ENCODE data around the gene NKD2. TPM values are rescaled to one million over a fixed set of nuclear protein-coding genes. Genes with fewer than 3 reads are reported as not detected.
A peak's percentile ranks its signal among the peaks of the same experiment; 100 is the strongest.

Gene NKD2
- total RNA-seq, 1 donor from 2014 or later: 0.26 TPM

DNA sequence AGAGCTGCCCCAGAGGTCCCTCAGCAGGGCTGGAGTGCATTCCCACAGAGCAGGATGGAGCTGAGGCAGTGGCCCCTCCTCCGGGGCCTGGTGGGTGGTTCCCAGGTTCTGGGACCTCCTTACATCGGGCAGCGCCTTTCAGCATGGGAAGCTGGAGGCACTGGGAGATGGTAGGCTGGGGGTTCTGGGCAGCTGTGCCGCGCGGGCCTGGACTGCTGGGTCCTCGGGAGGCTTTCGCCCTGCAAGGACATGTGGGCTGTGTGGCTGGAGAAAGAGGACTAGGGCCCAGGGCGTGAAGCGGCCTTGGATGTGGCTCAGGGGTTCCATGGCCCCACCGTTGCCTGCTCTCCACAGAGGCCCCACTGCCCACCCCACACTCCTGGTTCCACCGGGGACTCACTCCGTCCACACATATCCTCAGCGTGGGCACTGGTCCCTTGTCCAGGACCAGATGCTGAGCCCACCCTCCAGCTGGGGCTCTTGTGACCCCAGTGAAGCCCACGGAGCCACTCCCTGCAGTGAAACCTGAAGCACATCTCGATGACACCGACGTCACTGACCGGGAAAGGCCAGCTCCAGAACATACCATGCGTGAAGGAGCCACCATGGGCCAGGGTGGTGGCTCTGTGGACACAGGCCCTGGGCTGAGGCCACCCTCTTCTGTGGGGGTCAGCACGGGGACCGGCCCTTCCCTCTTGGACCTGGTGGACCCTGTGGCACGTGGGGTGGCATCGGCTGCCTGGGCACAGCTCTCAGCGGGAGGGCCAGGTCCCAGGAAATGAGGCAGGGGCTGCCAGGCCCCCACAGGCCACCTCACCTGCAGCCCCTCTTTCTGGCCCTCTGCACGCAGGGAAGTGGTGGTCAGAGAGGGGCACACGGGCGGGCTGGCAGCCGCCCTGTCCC, 31.5 kb upstream of the NKD2 start:
- no peaks in the 10 kb centered on the region for H3K36me3 ChIP-seq (ENCODE audit: control insufficient read depth, insufficient read depth, low read length)
- DNase-seq (ENCODE audit: low read depth): no peak
- TF ChIP-seq, protein P1, sequence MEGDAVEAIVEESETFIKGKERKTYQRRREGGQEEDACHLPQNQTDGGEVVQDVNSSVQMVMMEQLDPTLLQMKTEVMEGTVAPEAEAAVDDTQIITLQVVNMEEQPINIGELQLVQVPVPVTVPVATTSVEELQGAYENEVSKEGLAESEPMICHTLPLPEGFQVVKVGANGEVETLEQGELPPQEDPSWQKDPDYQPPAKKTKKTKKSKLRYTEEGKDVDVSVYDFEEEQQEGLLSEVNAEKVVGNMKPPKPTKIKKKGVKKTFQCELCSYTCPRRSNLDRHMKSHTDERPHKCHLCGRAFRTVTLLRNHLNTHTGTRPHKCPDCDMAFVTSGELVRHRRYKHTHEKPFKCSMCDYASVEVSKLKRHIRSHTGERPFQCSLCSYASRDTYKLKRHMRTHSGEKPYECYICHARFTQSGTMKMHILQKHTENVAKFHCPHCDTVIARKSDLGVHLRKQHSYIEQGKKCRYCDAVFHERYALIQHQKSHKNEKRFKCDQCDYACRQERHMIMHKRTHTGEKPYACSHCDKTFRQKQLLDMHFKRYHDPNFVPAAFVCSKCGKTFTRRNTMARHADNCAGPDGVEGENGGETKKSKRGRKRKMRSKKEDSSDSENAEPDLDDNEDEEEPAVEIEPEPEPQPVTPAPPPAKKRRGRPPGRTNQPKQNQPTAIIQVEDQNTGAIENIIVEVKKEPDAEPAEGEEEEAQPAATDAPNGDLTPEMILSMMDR (IDR thresholded peaks at IDR 0.05; ENCODE audit: insufficient read depth, low read length, severe bottlenecking): no peak
- no peak for FAIRE-seq
- no peak overlapping the region for H3K4me3 ChIP-seq (ENCODE audit: low read depth, low read length)
- no peaks in the 10 kb centered on the region for H3K27me3 ChIP-seq (ENCODE audit: control insufficient read depth, insufficient read depth, low read length)

DNA sequence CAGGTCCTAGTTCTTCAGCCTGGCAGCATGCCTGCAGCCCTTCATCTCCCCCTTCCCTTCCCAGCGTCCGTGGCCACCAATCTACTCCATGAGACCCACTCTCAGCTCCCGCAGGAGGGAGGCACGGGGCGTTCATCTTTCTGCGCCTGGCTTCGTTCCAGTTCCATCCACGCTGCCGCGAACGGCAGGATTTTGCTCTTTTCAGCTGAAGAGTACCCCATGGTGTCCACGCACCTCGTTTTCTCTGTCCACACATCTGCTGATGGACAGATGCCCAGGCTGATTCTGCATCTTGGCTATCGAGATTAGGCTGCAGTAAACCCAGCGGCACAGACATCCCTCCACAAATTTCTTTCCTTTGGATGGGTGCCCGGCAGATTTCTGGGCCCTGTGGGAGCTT, 30.5 kb upstream of the NKD2 start:
- no peaks in the 10 kb centered on the region for H3K36me3 ChIP-seq (ENCODE audit: control insufficient read depth, insufficient read depth, low read length)
- TF ChIP-seq, protein P1 (IDR thresholded peaks at IDR 0.05; ENCODE audit: insufficient read depth, low read length, severe bottlenecking): no peak
- DNase-seq (ENCODE audit: low read depth): no peak
- no peak for FAIRE-seq
- H3K4me3 ChIP-seq (ENCODE audit: low read depth, low read length): no peak overlapping the region
- H3K27me3 ChIP-seq (ENCODE audit: control insufficient read depth, insufficient read depth, low read length): no peaks in the 10 kb centered on the region

DNA sequence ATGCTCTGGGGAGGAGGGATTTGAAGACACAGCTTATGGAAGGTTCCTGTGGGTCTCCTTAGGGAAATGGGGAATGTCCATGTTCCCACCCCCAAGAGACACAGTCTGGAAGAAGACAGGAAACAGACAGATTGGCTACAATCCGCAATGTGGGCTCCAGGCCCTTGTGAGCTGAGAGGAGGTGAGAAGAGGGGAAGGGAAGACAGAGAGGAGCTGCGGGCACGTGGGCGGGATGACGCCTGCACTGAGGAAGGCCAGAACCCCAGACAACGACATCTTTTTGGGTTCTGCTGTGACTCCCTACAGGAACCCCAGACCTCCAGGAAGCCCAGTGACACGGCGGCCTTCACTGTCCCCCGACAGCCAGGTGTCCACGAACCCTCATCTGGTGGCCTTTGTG, 29.9 kb upstream of the NKD2 start:
- no peak for DNase-seq (ENCODE audit: low read depth)
- Histone ChIP-seq H3K27me3 (ENCODE audit: control insufficient read depth, insufficient read depth, low read length) (no peaks in the 10 kb centered on the region), H3K36me3 (ENCODE audit: control insufficient read depth, insufficient read depth, low read length) (no peaks in the 10 kb centered on the region), H3K4me3 (ENCODE audit: low read depth, low read length) (no peak overlapping the region)
- no peak for FAIRE-seq
- TF ChIP-seq, protein P1 (IDR thresholded peaks at IDR 0.05; ENCODE audit: insufficient read depth, low read length, severe bottlenecking): no peak

DNA sequence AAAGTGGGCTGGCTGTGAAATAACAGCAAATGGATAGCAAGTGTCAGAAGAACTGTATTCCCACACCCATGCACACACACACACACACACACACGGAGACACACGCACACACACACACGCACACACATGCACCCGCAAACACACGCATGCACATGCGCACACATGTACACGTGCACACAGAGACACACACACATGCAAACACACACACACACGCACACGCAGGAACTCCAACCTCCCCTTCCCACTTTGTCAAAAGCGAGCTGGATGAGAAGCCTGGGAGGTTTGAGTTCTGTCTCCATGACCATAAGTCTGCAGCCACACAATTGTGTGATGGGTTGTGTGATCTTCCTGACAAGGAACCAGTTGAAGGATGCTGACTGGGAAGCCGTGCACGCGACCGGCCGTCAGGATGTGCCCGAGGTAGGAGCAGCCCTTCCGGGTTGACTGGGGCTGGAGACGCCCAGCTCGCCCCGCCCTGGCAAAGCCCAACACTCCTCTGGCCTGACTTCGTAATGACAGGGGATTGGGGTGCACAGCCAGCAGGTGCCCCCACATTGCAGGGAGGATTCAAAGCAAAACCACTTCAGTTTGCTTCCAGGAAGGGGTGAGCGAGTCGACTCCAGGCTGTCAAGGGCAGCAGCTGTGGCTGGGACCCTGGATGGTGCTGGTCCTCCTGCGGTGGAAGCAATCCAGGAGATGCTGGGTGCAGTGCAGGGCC, 29.3 kb upstream of the NKD2 start:
- TF ChIP-seq, protein P1 (IDR thresholded peaks at IDR 0.05; ENCODE audit: insufficient read depth, low read length, severe bottlenecking): no peak
- no peaks in the 10 kb centered on the region for H3K27me3 ChIP-seq (ENCODE audit: control insufficient read depth, insufficient read depth, low read length)
- H3K4me3 ChIP-seq (ENCODE audit: low read depth, low read length): no peak overlapping the region
- no peak for DNase-seq (ENCODE audit: low read depth)
- FAIRE-seq: peak; percentile 75
- H3K36me3 ChIP-seq (ENCODE audit: control insufficient read depth, insufficient read depth, low read length): no peaks in the 10 kb centered on the region

DNA sequence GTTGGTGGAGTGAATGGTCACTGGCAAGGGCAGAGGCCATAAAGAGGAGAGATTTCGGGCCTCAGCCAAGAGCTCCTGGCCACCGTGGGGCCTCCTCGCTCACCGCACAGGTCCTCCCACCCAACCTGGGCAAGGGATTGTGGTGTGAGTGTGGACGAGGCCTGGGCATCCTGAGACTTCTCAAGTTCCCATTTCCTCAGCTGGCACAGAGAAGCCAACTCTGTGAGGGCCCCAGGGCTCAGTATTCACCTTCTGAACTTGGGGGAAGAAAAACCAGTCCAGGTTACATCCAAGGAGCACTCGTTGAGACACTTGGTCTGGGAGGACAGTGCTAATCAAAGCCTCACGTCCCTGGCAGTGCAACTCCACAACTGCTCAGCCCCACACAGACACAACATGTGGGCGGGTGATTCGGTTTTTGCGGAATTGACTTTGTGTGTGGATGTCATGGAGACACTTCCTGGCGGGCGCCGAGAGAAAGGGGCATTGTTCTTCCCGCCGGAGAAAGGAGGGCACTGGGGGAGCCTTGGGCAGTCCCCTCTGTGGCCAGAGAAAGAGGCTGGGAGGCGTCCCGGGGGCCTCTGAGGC, 28.5 kb upstream of the NKD2 start:
- DNase-seq (ENCODE audit: low read depth) (no peak), FAIRE-seq (no peak)
- TF ChIP-seq, protein P1 (IDR thresholded peaks at IDR 0.05; ENCODE audit: insufficient read depth, low read length, severe bottlenecking): no peak
- Histone ChIP-seq H3K36me3 (ENCODE audit: control insufficient read depth, insufficient read depth, low read length) (no peaks in the 10 kb centered on the region), H3K27me3 (ENCODE audit: control insufficient read depth, insufficient read depth, low read length) (no peaks in the 10 kb centered on the region), H3K4me3 (ENCODE audit: low read depth, low read length) (no peak overlapping the region)
